Cerebellar nuclear complex (tissue), 1 donor: ENCODE measurements around the gene HSPD1.
A peak's percentile ranks its signal among the peaks of the same experiment; 100 is the strongest.
"Not testable (repeated sequence)": the region's sequence is repeated elsewhere in the genome, so short reads cannot be mapped to it uniquely, and the experiment has no call there.

Experiments
- DNase-seq, 2 experiments: peaks; one replicate each; lab custom pipeline; 2025; lab: John Stamatoyannopoulos, UW

Gene HSPD1

GRCh38 chr2:197496695-197497094, 2.9 kb downstream of the HSPD1 start:
- DNase-seq: no peak

DNA sequence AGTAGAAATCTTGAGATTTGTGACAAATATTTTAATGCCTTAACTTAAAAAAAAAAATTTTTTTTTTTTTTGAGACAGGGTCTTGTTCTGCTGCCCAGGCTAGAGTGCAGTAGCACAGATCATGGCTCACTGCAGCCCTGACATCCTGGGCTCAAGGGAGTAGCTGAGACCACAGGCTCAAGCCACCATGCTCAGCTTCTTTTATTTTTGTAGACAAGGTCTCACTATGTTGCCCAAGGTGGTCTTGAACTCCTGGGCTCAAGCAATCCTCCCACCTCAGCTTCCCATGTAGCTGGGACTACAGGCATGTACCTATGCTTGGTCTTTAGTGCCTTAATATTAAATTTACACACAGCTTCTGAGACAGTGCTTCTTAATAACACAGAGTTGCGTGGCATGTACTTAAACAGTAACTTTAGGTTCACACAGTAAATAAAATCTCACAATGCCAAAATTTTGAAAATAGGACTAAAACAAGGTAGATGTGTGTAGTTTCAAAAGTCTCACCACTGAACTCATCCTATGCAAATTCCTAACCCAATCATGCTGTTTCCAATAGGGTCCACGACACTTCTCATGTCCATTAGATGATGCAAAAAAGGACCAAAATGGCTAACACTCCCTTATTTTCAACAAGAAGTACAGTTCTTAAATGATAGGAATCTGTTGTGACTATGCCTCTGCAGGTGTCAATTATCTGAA, 4.1 kb downstream of the HSPD1 start:
- DNase-seq: no peak

- DNase-seq: no peak
Observed at GRCh38 chr2:197487385-197487784, 12.3 kb downstream of the HSPD1 start.

DNA sequence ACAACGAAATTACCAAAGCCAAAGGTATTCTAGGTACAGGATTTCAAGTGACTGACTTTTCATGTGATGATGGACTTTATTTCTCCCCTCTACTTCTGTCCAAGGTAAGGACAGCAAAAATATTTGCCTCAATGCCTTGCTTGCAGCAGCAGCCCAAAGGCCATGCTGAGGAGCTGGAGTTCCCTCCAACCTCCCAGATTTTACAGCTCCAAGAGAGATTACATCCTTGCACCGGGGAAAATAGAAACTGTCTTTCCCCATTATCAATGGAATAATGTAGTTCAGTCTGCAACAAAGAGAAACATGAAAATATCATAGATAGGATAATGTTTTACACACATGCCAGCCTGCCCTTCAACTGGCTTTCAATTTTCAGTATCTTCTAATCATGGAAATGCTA, 13.5 kb downstream of the HSPD1 start:
- DNase-seq: no peak

- not testable (repeated sequence) for DNase-seq
Observed at GRCh38 chr2:197484248-197484647, 15.4 kb downstream of the HSPD1 start.

- DNase-seq: no peak
Observed at GRCh38 chr2:197480165-197481036, 19.2 kb downstream of the HSPD1 start.

- DNase-seq: no peak
Observed at GRCh38 chr2:197477797-197478196, 21.8 kb downstream of the HSPD1 start.

- DNase-seq: no peak
Observed at GRCh38 chr2:197472166-197472565, 27.5 kb downstream of the HSPD1 start.

GRCh38 chr2:197464175-197464574, 35.5 kb downstream of the HSPD1 start:
- DNase-seq: no peak

GRCh38 chr2:197461057-197461456, 38.6 kb downstream of the HSPD1 start:
- no peak for DNase-seq

DNA sequence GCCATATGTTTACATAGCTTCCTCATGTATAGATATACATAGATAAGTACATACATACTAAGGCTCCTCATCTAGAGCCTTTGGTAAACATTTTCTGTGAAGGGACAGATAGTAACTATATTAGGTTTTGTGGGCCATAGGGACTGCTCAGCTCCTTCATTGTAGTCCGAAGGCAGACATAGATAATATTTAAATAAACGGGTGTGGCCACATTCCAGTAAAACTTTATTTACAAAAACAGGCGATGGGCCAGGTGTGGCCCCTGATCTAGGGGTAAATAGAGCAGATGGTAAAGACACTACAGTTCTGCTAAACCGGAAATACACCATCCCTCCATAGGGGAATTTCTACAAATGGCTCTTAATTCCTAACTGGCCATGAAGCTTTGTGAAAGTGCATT, 39.0 kb downstream of the HSPD1 start:
- DNase-seq: no peak

DNA sequence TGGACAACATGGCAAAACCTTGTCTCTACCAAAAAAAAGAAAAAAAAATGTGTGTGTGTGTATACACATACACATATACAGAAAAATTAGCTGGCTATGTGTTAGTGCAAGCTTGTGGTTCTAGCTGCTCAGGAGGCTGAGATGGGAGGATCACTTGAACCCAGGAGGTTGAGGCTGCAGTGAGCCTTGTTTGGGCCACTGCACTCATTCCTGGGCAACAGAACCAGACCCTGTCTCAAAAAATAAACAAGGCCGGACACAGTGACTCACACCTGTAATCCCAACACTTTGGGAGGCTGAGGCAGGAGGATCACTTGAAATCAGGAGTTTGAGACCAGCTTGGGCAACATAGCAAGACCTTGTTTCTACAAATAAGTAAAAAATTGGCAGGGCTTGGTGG, 44.2 kb downstream of the HSPD1 start:
- DNase-seq: no peak

GRCh38 chr2:197454923-197455322, 44.7 kb downstream of the HSPD1 start:
- no peak for DNase-seq

DNA sequence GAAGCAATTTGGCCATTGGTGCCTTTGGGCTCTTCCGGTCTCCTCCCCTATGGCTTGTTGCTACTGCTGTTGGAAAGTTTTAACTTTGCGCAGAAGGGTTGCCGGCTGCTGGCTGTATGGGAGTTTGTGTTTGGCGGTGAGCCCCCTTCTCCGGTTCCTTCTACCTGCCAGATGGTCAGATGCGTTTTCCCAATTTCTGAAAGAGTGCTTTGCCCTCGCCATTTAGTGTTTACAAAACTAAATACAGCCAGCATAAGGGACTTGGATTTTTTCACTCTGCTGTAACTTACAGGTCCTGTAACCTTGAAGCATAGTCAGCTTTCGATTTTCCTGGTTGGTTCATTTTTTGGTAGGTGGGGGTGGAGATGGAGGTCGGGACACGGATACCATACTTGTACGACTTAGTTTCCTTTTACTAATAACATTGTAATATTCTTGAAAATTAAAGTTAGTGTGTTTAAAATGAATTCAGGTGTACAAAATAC, 45.7 kb downstream of the HSPD1 start:
- no peak for DNase-seq

DNA sequence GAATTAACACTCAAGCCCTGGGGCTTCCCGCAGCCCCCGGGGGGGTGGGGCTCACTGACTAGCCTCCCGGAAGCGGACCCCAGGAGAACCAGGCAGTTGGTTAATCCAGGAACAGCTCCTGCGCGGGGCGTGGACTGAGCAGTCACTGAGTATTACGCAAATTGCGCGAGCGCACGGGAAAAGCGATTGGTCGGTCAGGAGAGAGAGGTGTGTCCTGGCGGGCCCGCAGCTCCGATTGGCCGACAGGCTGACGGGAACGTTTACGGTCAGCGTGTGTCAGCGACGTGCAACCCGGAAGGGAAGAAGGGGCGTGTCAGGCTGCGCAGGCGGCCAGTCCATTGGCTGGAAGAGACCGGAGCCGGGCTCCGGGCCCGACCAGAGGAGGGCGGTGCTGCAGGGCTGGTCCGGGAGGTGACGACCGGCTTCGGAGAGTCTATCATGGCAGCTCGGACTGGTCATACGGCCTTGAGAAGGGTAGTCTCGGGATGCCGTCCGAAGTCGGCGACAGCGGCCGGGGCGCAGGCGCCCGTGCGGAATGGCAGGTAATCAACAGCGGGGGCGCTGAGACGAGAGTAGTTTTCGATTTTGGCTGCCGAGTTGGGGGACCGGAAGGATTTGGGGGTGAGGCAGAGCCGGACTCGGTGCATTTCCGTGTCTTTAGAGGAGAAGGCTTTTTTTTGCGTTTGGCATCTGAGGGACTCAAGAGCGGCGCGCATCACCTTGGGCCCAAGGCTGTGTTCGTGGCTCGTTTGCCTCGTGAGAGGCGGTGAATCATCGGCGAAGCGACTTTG, 46.3 kb downstream of the HSPD1 start, which contains the start of gene COQ10B:
COQ10B (plus strand) TSS at position 430 of the 791 bp plus-strand sequence; CDS start at position 439, 9 bp downstream.
- peak; percentile 96 to 99 for DNase-seq

GRCh38 chr2:197452754-197453122, 46.9 kb downstream of the HSPD1 start:
- DNase-seq: no peak

DNA sequence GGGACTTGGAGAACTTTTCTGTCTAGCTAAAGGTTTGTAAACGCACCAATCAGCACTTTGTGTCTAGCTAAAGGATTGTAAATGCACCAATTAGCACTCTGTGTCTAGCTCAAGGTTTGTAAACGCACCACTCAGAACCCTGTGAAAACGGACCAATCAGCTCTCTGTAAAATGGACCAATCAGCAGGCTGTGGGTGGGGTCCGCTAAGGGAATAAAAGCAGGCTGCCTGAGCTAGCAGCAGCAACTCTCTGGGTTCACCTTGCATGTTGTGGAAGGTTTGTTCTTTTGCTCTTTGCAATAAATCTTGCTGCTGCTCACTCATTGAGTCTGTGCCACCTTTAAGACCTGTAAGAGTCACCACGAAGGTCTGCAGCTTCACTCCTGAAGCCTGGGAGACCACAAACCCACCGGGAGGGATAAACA, 48.7 kb downstream of the HSPD1 start:
- not testable (repeated sequence) for DNase-seq

GRCh38 chr2:197450465-197450864, 49.2 kb downstream of the HSPD1 start:
- DNase-seq: no peak

DNA sequence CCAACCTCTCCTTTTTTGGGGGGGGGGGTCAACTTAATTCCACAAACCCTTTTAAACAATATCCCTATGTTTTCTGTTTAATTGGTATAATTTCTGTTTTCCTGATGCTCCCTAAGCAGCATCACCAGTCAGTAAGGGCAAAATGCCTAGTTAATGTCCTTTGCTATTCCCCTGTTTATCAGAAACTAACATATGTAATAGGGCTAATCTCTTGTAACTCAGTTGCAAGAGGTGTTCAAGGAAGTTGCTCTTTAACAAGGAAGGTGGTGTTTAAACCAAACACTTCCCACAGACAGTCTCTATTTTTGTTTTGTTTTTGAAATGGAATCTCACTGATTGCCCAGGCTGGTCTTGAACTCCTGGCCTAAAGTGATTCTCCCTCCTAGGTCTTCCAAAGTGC, 52.8 kb downstream of the HSPD1 start:
- DNase-seq: no peak

- no peak for DNase-seq
Observed at GRCh38 chr2:197445746-197446145, 53.9 kb downstream of the HSPD1 start.

DNA sequence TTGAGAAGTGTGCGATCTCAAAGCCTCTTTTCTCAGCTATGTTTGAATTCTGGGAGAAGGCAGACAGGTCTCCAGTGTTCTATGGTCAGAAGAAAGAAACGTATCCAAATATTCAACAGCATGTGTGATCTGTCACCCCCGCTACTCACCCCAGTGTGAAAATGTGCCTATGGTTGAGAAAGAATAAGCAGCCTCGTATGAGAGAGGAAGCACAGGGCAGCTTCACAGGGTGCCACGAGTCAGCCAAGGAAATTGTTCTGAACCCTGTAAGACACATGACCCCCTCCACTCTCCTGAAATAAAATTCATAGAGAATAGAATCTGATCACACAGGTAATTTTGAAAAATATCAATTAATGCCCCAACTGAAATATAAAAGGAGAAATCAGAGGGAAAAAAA, 56.8 kb downstream of the HSPD1 start:
- no peak for DNase-seq

- DNase-seq: no peak
Observed at GRCh38 chr2:197437380-197437779, 62.3 kb downstream of the HSPD1 start.
